Gastroesophageal sphincter (tissue), 4 donors: ENCODE results near the gene UBAC2. TPM values are rescaled to one million over a fixed set of nuclear protein-coding genes. Genes with fewer than 3 reads are reported as not detected.

Experiments used
- ATAC-seq: fragments of 150-250 bp; one replicate; pipeline ENCODE4 v1.9.1; 2016; ENCODE audit warnings: mild to moderate bottlenecking, moderate library complexity
- H3K27ac ChIP-seq, 4 donors: fragments of 200-600 bp; sonication (generic) in 3 of 4; 1 replicate in 3 of 4; 2 replicates in 1 of 4; pipeline ENCODE4 v1.5.1; 2016 to 2019
- H3K27me3 ChIP-seq: fragments of 200-600 bp; sonication (generic); one replicate; pipeline ENCODE4 v1.5.1; 2019
- H3K36me3 ChIP-seq, 2 donors: fragments of 200-600 bp; sonication (generic); one replicate each; pipeline ENCODE4 v1.5.1; 2019; ENCODE audit warnings: control low read depth in 1 of 2
- H3K4me1 ChIP-seq, 3 donors: fragments of 200-600 bp; sonication (generic); 1 replicate in 2 of 3; 2 replicates in 1 of 3; pipeline ENCODE4 v1.5.1; 2016 to 2019; ENCODE audit warnings: control low read depth in 2 of 3
- H3K4me3 ChIP-seq, 2 donors: fragments of 200-600 bp; sonication (generic); one replicate each; pipeline ENCODE4 v1.5.1; 2019; ENCODE audit warnings: mild to moderate bottlenecking in 1 of 2, moderate library complexity in 1 of 2
- H3K9me3 ChIP-seq, 3 donors: fragments of 200-600 bp; sonication (generic); one replicate each; pipeline ENCODE4 v1.5.1; 2017 to 2019; ENCODE audit warnings: control low read depth in 2 of 3
- EP300 ChIP-seq: sonication (generic); formaldehyde crosslinking; IDR thresholded peaks from one replicate; pipeline ENCODE4 v1.6.1; 2017; ENCODE audit warnings: antibody characterized with exemption, mild to moderate bottlenecking
- POLR2A ChIP-seq, 2 donors: fragments of 450-650 bp; IDR thresholded peaks; one replicate each; pipeline ENCODE4 v1.6.1; 2017; ENCODE audit warnings: antibody characterized with exemption in 2 of 2, mild to moderate bottlenecking in 2 of 2, moderate library complexity in 1 of 2
- POLR2AphosphoS5 ChIP-seq: sonication (generic); formaldehyde crosslinking; IDR thresholded peaks from one replicate; pipeline ENCODE4 v1.6.1; 2017; ENCODE audit warnings: antibody characterized with exemption
- WGBS, 2 donors: methylation state at CpG; one replicate each; pipeline ENCODE4 v1.1.5; 2018; ENCODE audit warnings: low coverage in 1 of 2; 5-methylcytosine and 5-hydroxymethylcytosine counted together
- total RNA-seq, 4 donors: library from RNA; depleted of rRNA; stranded (reverse); fragments of >200 nt; gene quantifications; one replicate each; pipeline ENCODE4 v1.1.0, GENCODE V29; 2016
- TF ChIP-seq, protein P1 (sequence below), 4 experiments: fragments of 200-600 bp in 2 of 4; fragments of 450-650 bp in 2 of 4; sonication (generic) in 1 of 4; IDR thresholded peaks; one replicate each; pipeline ENCODE4 v1.5.1; 2017 to 2019; ENCODE audit warnings: antibody characterized with exemption in 4 of 4, mild to moderate bottlenecking in 2 of 4, moderate library complexity in 2 of 4

Gene UBAC2
- total RNA-seq, 4 donors from 2014 or later = 45.0 to 59.6 (median 52.2) TPM

DNA sequence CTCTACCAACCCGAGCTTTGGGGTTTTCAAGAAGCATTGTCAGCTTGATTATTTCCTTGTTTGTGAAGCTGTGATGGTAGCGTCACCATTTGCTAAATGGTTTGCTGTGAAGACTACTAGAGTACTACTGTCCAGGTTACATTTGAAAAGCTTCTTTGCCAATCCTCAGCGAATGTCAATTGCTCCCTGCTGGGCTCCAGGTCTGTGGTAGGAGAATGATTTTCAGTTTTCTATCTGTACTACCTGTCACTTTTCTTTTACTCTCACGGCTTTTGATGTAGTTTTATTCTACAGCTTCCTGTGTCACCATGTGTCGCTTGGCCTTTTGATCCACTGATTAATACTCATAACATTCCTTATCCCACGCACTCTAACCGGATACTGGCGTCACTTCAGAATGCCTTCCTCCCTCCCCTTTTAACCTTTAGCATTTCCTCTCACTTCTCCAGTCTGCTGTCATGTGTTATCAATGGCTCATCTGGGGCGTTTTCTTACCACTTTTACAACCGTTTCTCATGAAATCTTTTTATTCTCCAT is 114.1 kb downstream of the UBAC2 start:
- H3K27ac ChIP-seq = peak overlapping the region in 1 of 4 donors; percentile 19
- ATAC-seq = no peak
- H3K4me1 ChIP-seq = peaks cover 2 to 35% (median 10%) of the 10 kb centered on the region in 3 donors
- no peaks in the 10 kb centered on the region for H3K27me3 ChIP-seq
- peaks cover 0 to 12% of the 10 kb centered on the region in 2 donors for H3K36me3 ChIP-seq
- H3K9me3 ChIP-seq = no peaks in the 10 kb centered on the region
- no peak overlapping the region for H3K4me3 ChIP-seq
- 80 to 86% methylated on average over 10 of the region's 10 CpGs for WGBS, 2 donors
- TF ChIP-seq, protein P1, sequence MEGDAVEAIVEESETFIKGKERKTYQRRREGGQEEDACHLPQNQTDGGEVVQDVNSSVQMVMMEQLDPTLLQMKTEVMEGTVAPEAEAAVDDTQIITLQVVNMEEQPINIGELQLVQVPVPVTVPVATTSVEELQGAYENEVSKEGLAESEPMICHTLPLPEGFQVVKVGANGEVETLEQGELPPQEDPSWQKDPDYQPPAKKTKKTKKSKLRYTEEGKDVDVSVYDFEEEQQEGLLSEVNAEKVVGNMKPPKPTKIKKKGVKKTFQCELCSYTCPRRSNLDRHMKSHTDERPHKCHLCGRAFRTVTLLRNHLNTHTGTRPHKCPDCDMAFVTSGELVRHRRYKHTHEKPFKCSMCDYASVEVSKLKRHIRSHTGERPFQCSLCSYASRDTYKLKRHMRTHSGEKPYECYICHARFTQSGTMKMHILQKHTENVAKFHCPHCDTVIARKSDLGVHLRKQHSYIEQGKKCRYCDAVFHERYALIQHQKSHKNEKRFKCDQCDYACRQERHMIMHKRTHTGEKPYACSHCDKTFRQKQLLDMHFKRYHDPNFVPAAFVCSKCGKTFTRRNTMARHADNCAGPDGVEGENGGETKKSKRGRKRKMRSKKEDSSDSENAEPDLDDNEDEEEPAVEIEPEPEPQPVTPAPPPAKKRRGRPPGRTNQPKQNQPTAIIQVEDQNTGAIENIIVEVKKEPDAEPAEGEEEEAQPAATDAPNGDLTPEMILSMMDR (IDR thresholded peaks at IDR 0.05) = no peak
- TF ChIP-seq POLR2AphosphoS5 (peak; percentile 16), POLR2A (IDR thresholded peaks at IDR 0.05) (no peak)

DNA sequence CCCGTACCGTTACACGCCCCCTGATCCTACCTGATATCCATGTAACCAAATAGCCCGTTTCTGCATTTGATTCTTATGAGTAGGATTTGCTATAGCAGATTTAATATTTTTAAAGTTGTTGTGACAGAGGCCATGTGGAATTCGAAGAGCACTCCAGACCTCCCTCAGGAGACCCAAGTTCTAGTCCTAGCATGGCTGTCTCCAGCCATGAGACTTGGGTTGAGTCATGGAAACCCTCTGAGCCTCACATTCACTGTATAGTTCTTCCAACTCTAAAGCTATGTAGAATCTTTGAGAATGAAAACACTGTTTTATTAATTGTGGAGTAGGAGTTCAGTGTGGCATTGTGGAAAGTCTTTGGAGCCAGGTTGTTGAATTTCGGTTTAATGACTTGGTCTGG is 114.5 kb downstream of the UBAC2 start:
- Histone ChIP-seq H3K9me3 (no peaks in the 10 kb centered on the region), H3K27me3 (no peaks in the 10 kb centered on the region), H3K27ac (peak overlapping the region in 1 of 4 donors; percentile 19), H3K4me3 (no peak overlapping the region), H3K4me1 (peaks cover 0 to 35% (median 5%) of the 10 kb centered on the region in 3 donors), H3K36me3 (peaks cover 0 to 12% of the 10 kb centered on the region in 2 donors)
- TF ChIP-seq, protein P1 (IDR thresholded peaks at IDR 0.05) = no peak
- TF ChIP-seq EP300 (no peak), POLR2A (IDR thresholded peaks at IDR 0.05) (no peak), POLR2AphosphoS5 (no peak)
- ATAC-seq = no peak
- 94% methylated on average over 5 to 6 of the region's 6 CpGs for WGBS, 2 donors

DNA sequence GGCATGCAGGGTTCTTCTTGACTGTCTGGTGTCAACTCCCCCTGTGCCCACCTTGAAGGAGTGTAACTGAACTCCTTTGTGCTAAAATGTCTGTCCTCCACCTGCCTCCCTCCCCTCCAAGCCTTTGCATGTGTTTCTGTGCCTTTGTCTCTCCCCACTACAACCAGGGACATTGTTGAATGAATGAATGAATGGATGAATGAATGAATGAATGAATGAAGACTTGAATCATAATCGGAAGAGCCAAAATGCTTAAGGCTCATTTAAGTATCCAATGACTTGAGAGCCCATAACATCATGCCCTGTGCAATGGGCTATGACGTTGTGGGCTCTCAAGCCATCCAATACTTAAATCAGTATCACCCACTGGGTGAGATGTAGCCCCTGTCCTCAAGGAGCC is 115.6 kb downstream of the UBAC2 start:
- Histone ChIP-seq H3K27ac (no peak overlapping the region), H3K9me3 (no peaks in the 10 kb centered on the region), H3K4me1 (peaks cover 4 to 35% (median 7%) of the 10 kb centered on the region in 3 donors), H3K36me3 (peaks cover 0 to 12% of the 10 kb centered on the region in 2 donors), H3K4me3 (no peak overlapping the region), H3K27me3 (no peaks in the 10 kb centered on the region)
- WGBS, 2 donors = 100% methylated on average over 2 of the region's 2 CpGs
- ATAC-seq = no peak
- TF ChIP-seq, protein P1 (IDR thresholded peaks at IDR 0.05) = no peak
- no peak for TF ChIP-seq EP300
- TF ChIP-seq POLR2A (IDR thresholded peaks at IDR 0.05) = no peak
- TF ChIP-seq POLR2AphosphoS5 = no peak

DNA sequence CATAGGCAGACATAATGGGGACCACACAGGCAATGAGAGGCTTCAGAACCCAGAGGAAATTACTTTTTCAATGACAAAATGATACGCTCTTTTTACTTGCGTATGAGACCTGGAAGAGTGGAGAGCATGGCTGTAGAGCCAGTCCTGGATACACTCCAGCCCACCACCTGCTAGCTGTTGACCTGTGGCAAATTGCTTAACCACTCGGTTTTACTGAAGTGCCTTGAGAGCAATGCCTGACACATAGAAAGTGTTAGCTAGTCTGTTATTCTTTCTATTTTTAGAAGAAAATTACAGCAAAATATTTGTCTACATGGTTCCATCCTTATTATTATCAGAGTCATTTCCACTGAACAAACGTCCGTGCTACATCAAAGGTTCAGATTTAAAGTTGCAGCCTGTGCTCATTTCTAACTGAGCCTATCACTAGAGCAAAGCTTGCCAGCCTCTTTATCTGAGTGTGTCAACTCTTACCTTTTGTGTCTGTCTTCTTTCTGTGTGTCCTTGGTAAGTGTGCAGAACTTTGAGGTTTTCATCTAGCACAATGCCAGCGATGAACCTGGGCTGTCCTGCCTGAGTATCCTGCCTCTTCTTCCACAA is 116.1 kb downstream of the UBAC2 start:
- Histone ChIP-seq H3K36me3 (peaks cover 0 to 12% of the 10 kb centered on the region in 2 donors), H3K27ac (no peak overlapping the region), H3K27me3 (no peaks in the 10 kb centered on the region), H3K4me3 (no peak overlapping the region), H3K9me3 (no peaks in the 10 kb centered on the region), H3K4me1 (peaks cover 2 to 36% (median 7%) of the 10 kb centered on the region in 3 donors)
- TF ChIP-seq POLR2AphosphoS5 = no peak
- no peak for TF ChIP-seq EP300
- TF ChIP-seq, protein P1 (IDR thresholded peaks at IDR 0.05) = no peak
- no peak for TF ChIP-seq POLR2A (IDR thresholded peaks at IDR 0.05)
- 66 to 67% methylated on average over 5 to 6 of the region's 6 CpGs for WGBS, 2 donors
- ATAC-seq = no peak
